LHCN-M2 (cell line): ENCODE data around the gene FAM98B. TPM values are rescaled to one million over a fixed set of nuclear protein-coding genes. Genes with fewer than 3 reads are reported as not detected.

Experiments used
- total RNA-seq: library from RNA; depleted of rRNA; stranded (reverse); fragments of >200 nt; gene quantifications from 2 replicates; pipeline ENCODE4 v1.2.3, GENCODE V29; 2014; rRNA removed

Gene FAM98B
- total RNA-seq, 1 experiment from 2014 or later, result 19.5 TPM

Other genes with a start within 250 kb of the FAM98B start
- 46.1 and 48.4 TPM in 2 replicates for gene SPRED1, start 201.3 kb upstream of the FAM98B start, total RNA-seq
- gene RASGRP1, start 110.7 kb downstream of the FAM98B start, total RNA-seq, result not detected in 2 replicates